PFSK-1 (cell line): ENCODE data around the gene PCLO.

Source experiments
- FOXP2 ChIP-seq: optimal IDR thresholded peaks from 2 replicates; pipeline ENCODE3; 2011; ENCODE audit warnings: borderline replicate concordance, control low read depth, inconsistent platforms; ENCODE audit not compliant: insufficient read depth; ENCODE audit errors: extremely low read length, extremely low read depth
- POLR2AphosphoS5 ChIP-seq: IDR thresholded peaks from 2 replicates; pipeline ENCODE4 v1.6.1; 2012; ENCODE audit warnings: low read depth, mild to moderate bottlenecking, control low read depth, low read length, moderate library complexity
- REST ChIP-seq, 2 experiments: IDR thresholded peaks; 2 replicates each; pipeline versions ENCODE4 v1.6.1 to v1.8.0; 2011 to 2012; ENCODE audit warnings: low read depth in 2 of 2, low read length in 2 of 2, control low read depth in 1 of 2, inconsistent platforms in 1 of 2, mild to moderate bottlenecking in 1 of 2, moderate library complexity in 1 of 2; ENCODE audit not compliant: insufficient read depth in 1 of 2
- SIN3A ChIP-seq: IDR thresholded peaks from 2 replicates; pipeline ENCODE4 v1.6.1; 2012; ENCODE audit warnings: mild to moderate bottlenecking, low read length, moderate library complexity, borderline replicate concordance; ENCODE audit not compliant: insufficient read depth
- TAF1 ChIP-seq: IDR thresholded peaks from 2 replicates; pipeline ENCODE4 v1.6.1; 2012; ENCODE audit warnings: low read length, control low read depth, borderline replicate concordance; ENCODE audit not compliant: insufficient read depth

Gene PCLO

DNA sequence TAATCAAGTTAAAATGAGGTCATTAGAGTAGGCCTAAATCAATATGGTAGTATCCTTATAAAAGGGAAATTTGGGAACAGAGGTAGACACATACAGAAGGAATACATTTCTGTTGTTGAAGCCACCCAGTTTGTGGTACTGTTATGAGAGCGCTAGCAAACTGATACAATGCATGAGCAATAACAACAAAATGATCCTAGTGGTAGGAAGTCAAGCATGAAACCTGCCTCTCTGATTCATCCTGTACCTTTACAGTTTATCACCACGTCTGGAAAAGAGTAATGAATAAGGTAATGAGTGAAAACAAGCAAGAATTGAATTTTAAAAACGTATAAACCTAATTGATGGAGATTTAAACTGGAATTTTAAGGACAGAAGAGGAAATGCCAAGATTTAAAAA is 217.2 kb downstream of the PCLO start:
- TF ChIP-seq SIN3A, result no peak
- no peak for TF ChIP-seq REST (IDR thresholded peaks at IDR 0.05; ENCODE audit: insufficient read depth in 1 of 2, low read depth in 2 of 2, low read length in 2 of 2)
- no peak for TF ChIP-seq POLR2AphosphoS5
- TF ChIP-seq TAF1, result no peak
- no peak for TF ChIP-seq FOXP2

DNA sequence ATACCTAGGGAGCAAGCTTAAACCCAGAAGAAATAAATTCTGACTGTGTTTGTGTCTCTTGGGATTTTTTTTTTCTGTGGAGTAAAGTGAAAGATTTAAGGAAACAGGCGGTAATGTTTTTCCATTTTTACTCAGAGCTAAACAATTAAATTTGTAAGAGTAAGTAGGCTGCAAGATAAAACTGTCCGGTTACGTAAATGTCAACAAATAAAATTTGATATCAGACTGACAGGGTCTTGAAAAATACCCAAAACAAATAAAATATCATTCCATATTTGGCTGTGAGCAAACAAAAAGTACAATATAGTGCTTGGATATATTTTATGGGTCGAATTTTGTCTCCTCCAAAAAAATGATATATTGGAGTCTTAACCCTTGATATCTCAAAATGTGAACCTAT is 217.6 kb downstream of the PCLO start:
- no peak for TF ChIP-seq POLR2AphosphoS5
- no peak for TF ChIP-seq TAF1
- no peak for TF ChIP-seq SIN3A
- TF ChIP-seq REST (IDR thresholded peaks at IDR 0.05; ENCODE audit: insufficient read depth in 1 of 2, low read depth in 2 of 2, low read length in 2 of 2), result no peak
- no peak for TF ChIP-seq FOXP2

DNA sequence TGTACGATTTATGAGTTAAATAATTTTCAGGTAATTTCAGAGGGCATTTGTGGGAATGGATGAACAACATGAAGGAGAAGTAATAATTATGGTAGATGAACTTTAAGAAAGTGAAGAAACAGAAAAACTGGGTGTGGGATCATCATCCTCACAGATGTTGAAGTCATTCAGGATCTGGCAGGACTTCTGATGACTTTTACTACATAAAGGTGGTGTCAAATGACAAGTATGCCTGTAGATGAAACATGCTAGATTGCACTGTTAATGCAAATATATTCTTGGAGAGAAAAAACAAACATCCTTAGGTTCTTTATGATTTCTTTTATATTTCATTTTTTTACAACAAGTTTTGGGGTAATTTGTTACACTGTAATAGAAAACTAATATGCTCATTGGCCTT is 230.2 kb downstream of the PCLO start:
- TF ChIP-seq TAF1 (no peak), SIN3A (no peak), REST (IDR thresholded peaks at IDR 0.05; ENCODE audit: insufficient read depth in 1 of 2, low read depth in 2 of 2, low read length in 2 of 2) (no peak), FOXP2 (no peak), POLR2AphosphoS5 (no peak)

DNA sequence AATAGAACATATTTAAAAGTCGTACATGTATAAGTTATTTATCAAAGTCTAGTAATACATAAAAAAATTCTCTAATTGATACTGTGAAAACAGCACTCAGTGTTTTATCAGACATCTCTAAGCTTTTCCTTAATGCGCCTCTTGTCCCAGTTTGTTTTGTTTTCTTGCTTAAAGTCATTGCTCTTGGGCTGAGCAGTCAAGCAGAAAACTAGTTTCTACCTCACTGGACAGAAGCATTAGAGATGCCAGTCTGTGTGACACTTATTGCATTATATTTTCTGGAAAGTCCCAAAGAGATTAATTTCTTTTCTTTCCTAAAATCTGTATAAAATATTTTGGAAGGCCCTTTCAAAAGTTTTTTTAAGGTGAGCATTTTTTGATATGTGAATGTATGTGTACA is 236.2 kb downstream of the PCLO start:
- TF ChIP-seq REST (IDR thresholded peaks at IDR 0.05; ENCODE audit: insufficient read depth in 1 of 2, low read depth in 2 of 2, low read length in 2 of 2), result no peak
- no peak for TF ChIP-seq FOXP2
- TF ChIP-seq TAF1, result no peak

DNA sequence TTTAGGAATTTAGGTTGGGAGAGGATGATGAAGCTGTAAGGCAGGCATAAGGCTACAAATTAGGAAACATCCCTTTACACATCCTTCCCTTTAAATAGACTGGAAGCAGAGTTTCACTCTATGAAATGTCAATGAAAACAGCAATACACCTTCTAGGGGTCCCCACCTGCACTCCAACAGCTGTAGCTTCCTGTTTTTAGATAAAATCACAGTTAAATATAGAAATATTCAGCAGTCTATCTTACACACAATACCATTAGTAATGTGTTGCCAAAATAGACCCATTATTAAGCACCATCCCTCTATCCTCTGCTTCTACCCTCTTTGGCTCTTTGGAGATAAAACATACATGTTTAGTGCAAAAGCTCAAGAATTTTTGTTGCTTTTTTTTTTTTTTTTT is 237.4 kb downstream of the PCLO start:
- no peak for TF ChIP-seq REST (IDR thresholded peaks at IDR 0.05; ENCODE audit: insufficient read depth in 1 of 2, low read depth in 2 of 2, low read length in 2 of 2)
- TF ChIP-seq POLR2AphosphoS5, result no peak
- TF ChIP-seq TAF1, result no peak
- TF ChIP-seq FOXP2, result no peak
- TF ChIP-seq SIN3A, result no peak
